GM12878 (cell line): ENCODE results near the gene TRIM26. TPM values are rescaled to one million over a fixed set of nuclear protein-coding genes. Genes with fewer than 3 reads are reported as not detected.

Experiments used
- ATAC-seq: fragments of 200-7000 bp; cut with Tn5 transposase; 3 replicates; pipeline ENCODE4 v1.9.1; 2020; ENCODE audit warnings: mild to moderate bottlenecking, moderate library complexity
- BruUV-seq: library from RNA; stranded (reverse); fragments of 400-500 nt; replicated peaks from 2 replicates; lab custom pipeline; 2021; lab: Mats Ljungman, UMichigan
- CTCF ChIA-PET: fragments of 300-600 bp; sonication (Branson Sonifier 250); formaldehyde crosslinking; extraction: SDS; loops from one replicate; lab custom pipeline; 2021; ENCODE audit warnings: inconsistent platforms; lab: Yijun Ruan, JAX
- POLR2A ChIA-PET: fragments of 350-600 bp; formaldehyde crosslinking; extraction: SDS; loops from one replicate; lab custom pipeline; 2021; ENCODE audit warnings: inconsistent platforms; lab: Charles Lee
- RAD21 ChIA-PET: fragments of 300-600 bp; sonication (Branson Sonifier 250); formaldehyde crosslinking; loops from one replicate; lab custom pipeline; 2023; ENCODE audit warnings: antibody characterized with exemption; ENCODE audit not compliant: unreplicated experiment; lab: Charles Lee
- SMC1A ChIA-PET: fragments of 300-600 bp; sonication (Branson Sonifier 250); formaldehyde crosslinking; loops from one replicate; lab custom pipeline; 2023; ENCODE audit not compliant: unreplicated experiment, uncharacterized antibody; lab: Charles Lee
- DNase-seq: peaks from one replicate; pipeline ENCODE4 v3.0.0-alpha.2; 2011; ENCODE audit warnings: low read depth, low spot score
- FAIRE-seq: peaks from 3 replicates; lab custom pipeline; 2011; peaks lifted over from hg19 to GRCh38; lab: Jason Lieb, UNC
- H2AFZ ChIP-seq: 2 replicates; pipeline ENCODE4 v1.6.0; 2011; ENCODE audit warnings: low read depth, low read length, control low read depth; ENCODE audit not compliant: control insufficient read depth
- H3K27ac ChIP-seq: 2 replicates; pipeline ENCODE4 v1.5.1; 2011; ENCODE audit warnings: control low read depth; ENCODE audit not compliant: control insufficient read depth, insufficient read depth
- H3K27me3 ChIP-seq, 2 experiments: replicated peaks in 1 of 2; 2 replicates each; pipeline versions ENCODE4 v1.6.0 to v1.6.1; 2011; ENCODE audit warnings: low read length in 1 of 2; ENCODE audit not compliant: control insufficient read depth in 2 of 2, insufficient read depth in 2 of 2
- H3K36me3 ChIP-seq, 2 experiments: 2 replicates each; pipeline ENCODE4 v1.5.1; 2011; ENCODE audit warnings: low read length in 1 of 2; ENCODE audit not compliant: control insufficient read depth in 2 of 2, insufficient read depth in 2 of 2
- H3K4me1 ChIP-seq: 2 replicates; pipeline ENCODE4 v1.6.1; 2011; ENCODE audit warnings: mild to moderate bottlenecking, low read length, moderate library complexity, mixed read lengths; ENCODE audit not compliant: control insufficient read depth, insufficient read depth
- H3K4me2 ChIP-seq: 2 replicates; pipeline ENCODE4 v1.6.0; 2011; ENCODE audit warnings: control low read depth; ENCODE audit not compliant: control insufficient read depth, insufficient read depth
- H3K4me3 ChIP-seq: fragments of 200-600 bp; sonication (generic); 2 replicates; pipeline ENCODE4 v1.5.1; 2016
- H3K79me2 ChIP-seq: 2 replicates; pipeline ENCODE4 v1.6.0; 2011; ENCODE audit warnings: low read length; ENCODE audit not compliant: control insufficient read depth, insufficient read depth
- H3K9ac ChIP-seq: 2 replicates; pipeline ENCODE4 v1.8.0; 2011; ENCODE audit warnings: low read length, control low read depth, mixed read lengths; ENCODE audit not compliant: control insufficient read depth, insufficient read depth
- H3K9me3 ChIP-seq: replicated peaks from 3 replicates; pipeline ENCODE4 v1.5.1; 2011; ENCODE audit warnings: mild to moderate bottlenecking, low read length; ENCODE audit not compliant: control insufficient read depth, insufficient read depth
- H4K20me1 ChIP-seq: 2 replicates; pipeline ENCODE4 v1.6.0; 2011; ENCODE audit not compliant: control insufficient read depth, insufficient read depth
- ATF3 ChIP-seq: IDR thresholded peaks from 2 replicates; pipeline ENCODE4 v1.6.1; 2011; ENCODE audit warnings: low read depth, mild to moderate bottlenecking, low read length, moderate library complexity, borderline replicate concordance; ENCODE audit errors: extremely low read depth
- BCL3 ChIP-seq: IDR thresholded peaks from 2 replicates; pipeline ENCODE4 v1.6.1; 2011; ENCODE audit warnings: borderline replicate concordance, low read depth, mild to moderate bottlenecking, moderate library complexity, low read length; ENCODE audit not compliant: insufficient read depth, poor library complexity, severe bottlenecking
- RBBP5 ChIP-seq: fragments of 200-600 bp; sonication (generic); conservative IDR thresholded peaks from 2 replicates; pipeline ENCODE4 v1.6.1; 2016
- RCOR1 ChIP-seq: conservative IDR thresholded peaks from 2 replicates; pipeline ENCODE4 v1.6.1; 2012; ENCODE audit warnings: low read depth, low read length, improper control_type of control experiment
- SMAD5 ChIP-seq: IDR thresholded peaks from 2 replicates; pipeline ENCODE4 v1.6.1; 2016; ENCODE audit warnings: antibody characterized with exemption, low read depth
- STAT1 ChIP-seq: fragments of 450-650 bp; conservative IDR thresholded peaks from 2 replicates; pipeline ENCODE4 v1.6.1; 2014; ENCODE audit warnings: antibody characterized with exemption, mild to moderate bottlenecking
- TCF7 ChIP-seq: IDR thresholded peaks from 2 replicates; pipeline ENCODE4 v1.6.1; 2014; ENCODE audit warnings: antibody characterized with exemption, borderline replicate concordance
- ZBED1 ChIP-seq: IDR thresholded peaks from 2 replicates; pipeline ENCODE4 v1.6.1; 2016; ENCODE audit warnings: borderline replicate concordance
- ZNF217 ChIP-seq: fragments of 450-650 bp; IDR thresholded peaks from 2 replicates; pipeline ENCODE4 v1.6.1; 2017; ENCODE audit warnings: antibody characterized with exemption, mild to moderate bottlenecking
- WGBS: methylation state at CpG from one replicate; pipeline ENCODE4 v1.1.6; 2016; ENCODE audit warnings: low lambda C conversion rate; ENCODE audit not compliant: insufficient replicate concordance, insufficient coverage; ENCODE audit errors: missing lambda C conversion rate; 5-methylcytosine and 5-hydroxymethylcytosine counted together
- in situ Hi-C: fragments of 300-500 bp; cut with MboI; formaldehyde crosslinking; loops from 9 replicates; pipeline ENCODE4 v1.14.3; 2018; ENCODE audit warnings: mixed read lengths
- intact Hi-C: fragments of 100-400 bp; cut with micrococcal nuclease; formaldehyde crosslinking; loops from one replicate; pipeline ENCODE4 v1.14.2; 2022; ENCODE audit not compliant: unreplicated experiment
- polyA plus RNA-seq, 11 experiments: library from polyadenylated mRNA; depleted of rRNA in 4 of 11; unstranded in 6 of 11; stranded (reverse) in 5 of 11; fragments of >200 nt; fragmentation: Nextera tagmentation in 4 of 11; fragmentation: Illumina TruSeq in 1 of 11; extraction: Ambion mirVana in 4 of 11; extraction: Trizol in 1 of 11; gene quantifications; 1 replicate in 1 of 11; 2 replicates in 10 of 11; pipeline versions ENCODE4 v1.2.1 to v1.2.3, GENCODE V29; 2011 to 2016; ENCODE audit warnings: inconsistent platforms in 2 of 11, missing spikeins in 2 of 11, low read depth in 1 of 11
- total RNA-seq, 4 experiments: library from RNA; depleted of rRNA in 3 of 4; stranded (reverse); fragments of >200 nt in 3 of 4; fragmentation: Illumina TruSeq in 1 of 4; extraction: Trizol in 1 of 4; gene quantifications; 2 replicates each; pipeline versions ENCODE4 v1.2.1 to v1.2.3, GENCODE V29; 2013 to 2021

The TRIM26 gene
- total and polyA plus RNA-seq, 10 of the 15 experiments (the other 5 are each of a cell fraction or from before 2014, with no cell fraction given): 13.1 to 79.6 (median 63.6) TPM

- in situ Hi-C loops (no loop called here), intact Hi-C loops (no loop called here)
- H3K27ac ChIP-seq: no peak overlapping the region
- SMC1A ChIA-PET: interaction anchor here (1.4 to 2.9 kb wide), 2 partner anchors 13 to 23 kb away, joined by 3 to 14 read pairs; no protein-coding TSS in a partner anchor
- TF ChIP-seq RCOR1 (no peak), SMAD5 (no peak), TCF7 (no peak), ZBED1 (no peak), ATF3 (no peak), RBBP5 (no peak), STAT1 (no peak), BCL3 (no peak), ZNF217 (no peak)
- DNase-seq (no peak), FAIRE-seq (no peak), ATAC-seq (no peak)
- WGBS: 20% methylated on average over 6 of the region's 6 CpGs
- H3K36me3 ChIP-seq: no peaks in the 10 kb centered on the region
- H3K9me3 ChIP-seq: no peaks in the 10 kb centered on the region
- H3K4me1 ChIP-seq: no peaks in the 10 kb centered on the region; the same call in 1 of the 2 replicates
- H2AFZ ChIP-seq: no peak overlapping the region
- no peaks in the 10 kb centered on the region for H4K20me1 ChIP-seq
- CTCF ChIA-PET: interaction anchor here (1.2 to 3.8 kb wide), 2 partner anchors 14 to 40 kb away, joined by 3 to 28 read pairs; no protein-coding TSS in a partner anchor
- H3K9ac ChIP-seq: no peak overlapping the region
- RAD21 ChIA-PET: interaction anchor here (1.2 kb wide), 1 partner anchor 41 kb away, joined by 3 read pairs; no protein-coding TSS in a partner anchor
- H3K27me3 ChIP-seq: peaks cover 0 to 3% of the 10 kb centered on the region in 2 experiments; a peak in 2 of 4 replicates
- POLR2A ChIA-PET: interaction anchor here (0.7 kb wide), 1 partner anchor 189 kb away, joined by 3 read pairs; no protein-coding TSS in a partner anchor
- H3K4me3 ChIP-seq: no peak overlapping the region
- no TSS peak for BruUV-seq
- no peak overlapping the region for H3K4me2 ChIP-seq
- no peaks in the 10 kb centered on the region for H3K79me2 ChIP-seq
Observed at GRCh38 chr6:30144811-30145210, 68.4 kb downstream of the TRIM26 start.
